Vagina (tissue), 2 donors: ENCODE results near the gene PAGE2B. TPM values are rescaled to one million over a fixed set of nuclear protein-coding genes. Genes with fewer than 3 reads are reported as not detected.
"Not testable (repeated sequence)": the region's sequence is repeated elsewhere in the genome, so short reads cannot be mapped to it uniquely, and the experiment has no call there.

ENCODE experiments used
- DNase-seq, 2 donors: peaks; one replicate each; pipeline ENCODE4 v3.0.0-alpha.2; 2017; ENCODE audit errors: extremely low spot score in 2 of 2
- H3K27ac ChIP-seq: fragments of 200-600 bp; sonication (generic); one replicate; pipeline ENCODE4 v1.5.1; 2019
- H3K27me3 ChIP-seq: fragments of 200-600 bp; sonication (generic); one replicate; pipeline ENCODE4 v1.5.1; 2019
- H3K36me3 ChIP-seq, 2 donors: fragments of 200-600 bp; sonication (generic); one replicate each; pipeline ENCODE4 v1.5.1; 2017 to 2019
- H3K4me1 ChIP-seq: fragments of 200-600 bp; sonication (generic); one replicate; pipeline ENCODE4 v1.5.1; 2019
- H3K4me3 ChIP-seq, 2 donors: fragments of 200-600 bp; sonication (generic); 1 replicate in 1 of 2; 2 replicates in 1 of 2; pipeline ENCODE4 v1.5.1; 2016 to 2019
- H3K9me3 ChIP-seq: fragments of 200-600 bp; sonication (generic); one replicate; pipeline ENCODE4 v1.5.1; 2019
- CTCF ChIP-seq, 3 experiments: fragments of 450-650 bp in 2 of 3; fragments of 200-600 bp in 1 of 3; sonication (generic) in 1 of 3; IDR thresholded peaks; one replicate each; pipeline ENCODE4 v1.5.1; 2017 to 2019; ENCODE audit warnings: antibody characterized with exemption in 3 of 3, mild to moderate bottlenecking in 2 of 3, moderate library complexity in 2 of 3
- POLR2A ChIP-seq, 2 donors: fragments of 450-650 bp; IDR thresholded peaks; one replicate each; pipeline ENCODE4 v1.6.1; 2017; ENCODE audit warnings: antibody characterized with exemption in 2 of 2, mild to moderate bottlenecking in 2 of 2, moderate library complexity in 2 of 2
- POLR2AphosphoS5 ChIP-seq, 2 donors: sonication (generic); formaldehyde crosslinking; IDR thresholded peaks; one replicate each; pipeline ENCODE4 v1.9.0; 2017; ENCODE audit warnings: antibody characterized with exemption in 2 of 2, mild to moderate bottlenecking in 2 of 2, low read depth in 1 of 2; ENCODE audit not compliant: insufficient read depth in 1 of 2
- intact Hi-C: fragments of 100-400 bp; cut with DNase I; formaldehyde crosslinking; loops from one replicate; pipeline ENCODE4 v1.15.1; 2023
- total RNA-seq: library from RNA; depleted of rRNA; stranded (reverse); fragments of >200 nt; gene quantifications from one replicate; pipeline ENCODE4 v1.2.3, GENCODE V29; 2016

Gene PAGE2B
- total RNA-seq, 1 donor from 2014 or later = not detected

GRCh38 chrX:55056820-55057674 is 17.8 kb upstream of the PAGE2B start:
- Histone ChIP-seq H3K36me3 (no peaks in the 10 kb centered on the region), H3K27me3 (no peaks in the 10 kb centered on the region), H3K4me1 (no peaks in the 10 kb centered on the region), H3K4me3 (peak overlapping the region in 1 of 2 donors; percentile 23), H3K27ac (no peak overlapping the region), H3K9me3 (no peaks in the 10 kb centered on the region)
- TF ChIP-seq POLR2A (IDR thresholded peaks at IDR 0.05) = no peak
- TF ChIP-seq POLR2AphosphoS5 (IDR thresholded peaks at IDR 0.05; ENCODE audit: insufficient read depth in 1 of 2, low read depth in 1 of 2) = no peak
- TF ChIP-seq CTCF (IDR thresholded peaks at IDR 0.05) = no peak
- DNase-seq = no peak
- intact Hi-C loops = no loop called here

DNA sequence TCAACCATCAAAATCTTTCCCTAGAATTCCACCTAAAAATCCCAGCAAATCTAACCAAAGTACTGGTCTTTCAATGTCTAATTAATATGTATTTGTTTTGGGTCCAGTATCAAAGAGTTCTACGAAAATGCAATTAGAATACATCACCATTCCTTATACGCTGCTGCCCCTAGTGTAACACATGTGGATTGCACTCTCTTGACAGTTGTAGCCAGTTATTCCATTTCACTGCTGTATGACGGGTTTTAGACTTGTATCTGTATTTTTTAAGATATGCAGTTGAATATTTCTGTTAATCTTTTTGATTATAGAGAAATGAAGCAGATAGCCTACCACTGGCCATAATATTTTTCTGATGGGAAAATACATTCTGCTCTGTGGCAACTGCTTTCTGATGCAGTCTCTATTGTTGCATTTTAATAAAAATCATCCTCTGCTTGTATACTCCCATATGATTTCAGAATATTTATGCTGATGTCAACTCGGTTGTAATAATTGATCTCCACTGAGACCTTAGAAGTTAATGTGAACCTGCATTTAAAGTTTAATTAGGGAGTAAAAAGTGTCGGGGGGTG is 17.1 kb upstream of the PAGE2B start:
- H3K9me3 ChIP-seq = no peaks in the 10 kb centered on the region
- intact Hi-C loops = no loop called here
- TF ChIP-seq POLR2AphosphoS5 (IDR thresholded peaks at IDR 0.05; ENCODE audit: insufficient read depth in 1 of 2, low read depth in 1 of 2) = no peak
- no peak for TF ChIP-seq POLR2A (IDR thresholded peaks at IDR 0.05)
- peak; percentile 50 to 78 (median 51) for TF ChIP-seq CTCF (IDR thresholded peaks at IDR 0.05)
- H3K27me3 ChIP-seq = no peaks in the 10 kb centered on the region
- no peak overlapping the region for H3K27ac ChIP-seq
- H3K4me3 ChIP-seq = peak overlapping the region in 1 of 2 donors; percentile 23
- no peak for DNase-seq
- no peaks in the 10 kb centered on the region for H3K36me3 ChIP-seq
- H3K4me1 ChIP-seq = no peaks in the 10 kb centered on the region

DNA sequence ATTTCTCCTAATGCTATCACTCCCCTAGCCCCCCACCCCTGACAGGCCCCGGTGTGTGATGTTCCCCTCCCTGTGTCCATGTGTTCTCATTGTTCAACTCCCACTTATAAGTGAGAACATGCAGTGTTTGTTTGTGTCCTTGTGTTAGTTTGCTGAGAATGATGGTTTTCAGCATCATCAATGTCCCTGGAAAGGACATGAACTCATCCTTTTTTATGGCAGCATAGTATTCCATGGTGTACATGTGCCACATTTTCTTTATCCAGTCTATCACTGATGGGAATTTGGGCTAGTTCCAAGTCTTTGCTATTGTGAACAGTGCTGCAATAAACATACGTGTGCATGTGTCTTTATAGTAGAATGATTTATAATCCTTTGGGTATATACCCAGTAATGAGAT is 7.7 kb upstream of the PAGE2B start:
- intact Hi-C loops, H3K36me3 ChIP-seq, H3K4me3 ChIP-seq, DNase-seq, H3K27me3 ChIP-seq, H3K9me3 ChIP-seq, H3K27ac ChIP-seq, H3K4me1 ChIP-seq: not testable (repeated sequence)

DNA sequence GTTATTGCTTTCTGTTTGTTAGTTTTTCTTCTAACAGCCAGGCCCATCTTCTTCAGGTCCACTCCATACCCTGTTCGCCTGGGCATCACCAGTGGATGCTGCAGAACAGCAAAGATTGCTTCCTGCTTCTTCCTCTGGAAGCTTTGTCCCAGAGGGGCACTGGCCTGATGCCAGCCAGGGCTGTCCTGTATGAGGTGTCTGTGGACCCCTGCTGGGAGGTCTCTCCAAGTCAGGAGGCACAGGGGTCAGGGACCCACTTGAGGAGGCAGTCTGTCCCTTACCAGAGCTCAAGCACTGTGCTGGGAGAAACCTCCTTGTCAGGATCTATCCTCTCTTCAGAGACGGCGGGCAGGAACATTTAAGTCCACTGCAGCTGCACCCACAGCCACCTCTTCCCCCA is 2.5 kb upstream of the PAGE2B start:
- intact Hi-C loops = no loop called here
- H3K36me3 ChIP-seq = no peaks in the 10 kb centered on the region
- no peak for TF ChIP-seq POLR2AphosphoS5 (IDR thresholded peaks at IDR 0.05; ENCODE audit: insufficient read depth in 1 of 2, low read depth in 1 of 2)
- TF ChIP-seq CTCF (IDR thresholded peaks at IDR 0.05) = no peak
- TF ChIP-seq POLR2A (IDR thresholded peaks at IDR 0.05) = no peak
- no peaks in the 10 kb centered on the region for H3K4me1 ChIP-seq
- no peak overlapping the region for H3K27ac ChIP-seq
- no peaks in the 10 kb centered on the region for H3K27me3 ChIP-seq
- no peak overlapping the region for H3K4me3 ChIP-seq
- no peak for DNase-seq
- no peaks in the 10 kb centered on the region for H3K9me3 ChIP-seq

- no peak for DNase-seq
- Histone ChIP-seq H3K4me1 (no peaks in the 10 kb centered on the region), H3K36me3 (no peaks in the 10 kb centered on the region), H3K4me3 (no peak within 1 kb of the TSS), H3K27me3 (no peaks in the 10 kb centered on the region), H3K27ac (no peak within 1 kb of the TSS), H3K9me3 (no peaks in the 10 kb centered on the region)
- intact Hi-C loops = no loop called here
- TF ChIP-seq POLR2A (IDR thresholded peaks at IDR 0.05) (no peak), POLR2AphosphoS5 (IDR thresholded peaks at IDR 0.05; ENCODE audit: insufficient read depth in 1 of 2, low read depth in 1 of 2) (no peak), CTCF (IDR thresholded peaks at IDR 0.05) (no peak)
Measured at GRCh38 chrX:55088795-55089489, 14.1 kb downstream of the PAGE2B start, which contains the start of gene PAGE2. PAGE2 (plus strand) TSS chrX:55089018; CDS start chrX:55090021, 1,003 bp downstream.
